Hematopoietic multipotent progenitor cell (in vitro differentiated cells): ENCODE data around the gene PLA2G1B. TPM values are rescaled to one million over a fixed set of nuclear protein-coding genes. Genes with fewer than 3 reads are reported as not detected.

ENCODE experiments used
- DNase-seq, 3 donors: peaks; one replicate each; pipeline ENCODE4 v3.0.0-alpha.2; 2011 to 2015; ENCODE audit warnings: low read depth in 2 of 3, low spot score in 2 of 3
- total RNA-seq: library from RNA; depleted of rRNA; stranded (reverse); fragments of >200 nt; gene quantifications from one replicate; pipeline ENCODE4 v1.2.3, GENCODE V29; 2012

PLA2G1B gene
- 1.3 TPM for total RNA-seq

DNA sequence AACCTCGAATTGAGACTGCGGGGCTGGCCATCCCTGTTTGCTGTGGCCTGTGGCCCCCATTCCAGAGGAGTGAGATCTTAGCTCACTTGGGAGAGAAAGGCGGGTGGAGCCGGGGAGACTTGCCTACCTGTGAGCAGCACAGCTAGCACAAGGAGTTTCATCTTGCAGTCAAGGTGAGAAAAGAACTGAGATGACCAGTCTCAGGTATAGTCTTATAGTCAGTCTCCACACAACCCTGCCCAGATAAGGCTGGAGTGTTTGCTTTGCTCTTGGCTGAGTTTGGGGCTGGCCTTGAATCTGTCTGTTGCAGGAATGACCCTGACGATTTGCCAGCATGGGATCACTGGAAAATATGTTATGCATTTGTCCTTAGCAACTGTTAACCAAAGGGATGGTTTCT, at the start of gene PLA2G1B:
Gene PLA2G1B (minus strand): TSS at position 187 of the 400 bp plus-strand sequence. CDS start 26 bp downstream, at position 161.
- no peak for DNase-seq

DNA sequence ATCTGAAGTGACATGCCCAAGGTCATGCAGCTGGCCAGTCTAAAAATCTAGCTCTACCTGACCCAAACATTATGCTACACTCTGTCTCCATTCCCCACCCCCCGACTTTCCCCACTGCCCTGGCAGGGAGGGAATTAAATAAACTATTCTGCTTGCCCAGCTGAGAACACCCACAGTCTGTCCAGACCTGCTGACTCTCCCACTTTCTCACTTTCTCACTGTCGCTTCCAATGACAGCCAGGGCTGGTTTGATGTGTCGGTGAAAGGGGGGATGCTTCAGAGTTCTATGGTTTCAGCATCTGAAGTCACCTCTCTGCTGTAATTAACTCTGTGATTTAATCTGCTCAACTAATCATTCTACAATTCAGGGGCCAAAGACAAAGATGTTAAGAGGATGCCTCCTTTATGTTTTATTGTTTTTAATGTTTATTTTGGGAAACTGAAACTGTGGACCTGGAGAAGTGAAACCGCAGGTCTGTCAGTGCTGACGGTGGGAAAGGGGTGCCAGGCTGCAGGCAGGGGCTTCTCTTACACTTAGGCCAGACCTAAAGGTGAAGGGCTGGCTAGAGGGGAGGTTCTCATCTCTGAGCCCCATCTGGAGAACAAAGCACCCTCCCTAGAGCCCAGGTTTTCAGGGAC, 49.5 kb upstream of the PLA2G1B start:
- DNase-seq = no peak

DNA sequence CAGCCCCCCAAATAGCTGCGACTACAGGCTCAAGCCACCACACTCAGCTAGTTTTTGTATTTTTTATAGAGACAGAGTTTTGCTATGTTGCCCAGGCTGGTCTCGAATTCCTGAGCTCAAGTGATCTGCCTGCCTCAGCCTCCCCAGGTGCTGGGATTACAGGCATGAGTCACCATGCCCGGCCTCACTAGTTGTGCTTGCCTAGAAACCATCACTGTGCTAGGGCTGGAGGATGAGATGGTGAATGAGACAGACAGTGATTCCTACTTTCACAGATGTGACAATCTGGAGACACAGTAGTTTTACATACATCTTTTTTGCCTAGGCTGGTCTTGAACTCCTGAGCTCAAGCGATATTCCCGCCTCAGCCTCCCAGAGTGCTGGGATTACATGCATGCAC, 48.8 kb upstream of the PLA2G1B start:
- DNase-seq = no peak

DNA sequence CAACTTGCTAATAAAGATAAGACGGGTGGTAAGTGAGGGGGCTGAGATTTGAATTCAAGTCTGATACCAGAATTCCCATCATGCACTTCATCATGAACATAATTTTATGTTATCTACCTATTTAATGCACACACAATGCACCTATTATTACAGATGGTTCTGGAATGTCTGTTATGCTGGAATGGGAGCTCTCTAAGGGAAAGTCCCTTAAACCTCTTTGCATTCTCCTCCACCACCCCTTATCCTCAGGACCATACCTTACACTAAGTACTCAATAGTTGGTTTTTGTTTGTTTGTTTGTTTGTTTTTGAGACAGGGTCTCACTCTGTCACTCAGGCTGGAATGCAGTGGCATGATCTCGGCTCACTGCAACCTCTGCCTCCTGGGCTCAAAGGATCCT, 48.4 kb upstream of the PLA2G1B start:
- no peak for DNase-seq

DNA sequence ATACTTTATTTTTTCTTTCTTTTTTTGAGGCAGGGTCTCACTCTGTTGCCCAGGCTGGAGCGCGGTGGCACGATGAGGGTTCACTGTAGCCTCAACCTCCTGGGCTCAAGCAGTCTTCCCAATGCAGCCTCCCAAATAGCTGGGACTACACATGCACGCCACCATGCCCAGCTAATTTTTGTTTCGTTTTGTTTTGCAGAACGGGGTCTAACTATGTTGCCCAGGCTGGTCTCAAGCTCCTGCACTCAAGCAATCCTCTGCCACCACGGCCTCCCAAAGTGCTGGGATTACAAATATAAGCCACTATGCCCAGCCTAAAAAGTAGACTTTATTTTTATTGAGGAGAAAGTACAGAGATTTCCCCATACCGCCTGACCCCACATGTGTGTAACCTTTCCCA, 46.1 kb upstream of the PLA2G1B start:
- DNase-seq = no peak

DNA sequence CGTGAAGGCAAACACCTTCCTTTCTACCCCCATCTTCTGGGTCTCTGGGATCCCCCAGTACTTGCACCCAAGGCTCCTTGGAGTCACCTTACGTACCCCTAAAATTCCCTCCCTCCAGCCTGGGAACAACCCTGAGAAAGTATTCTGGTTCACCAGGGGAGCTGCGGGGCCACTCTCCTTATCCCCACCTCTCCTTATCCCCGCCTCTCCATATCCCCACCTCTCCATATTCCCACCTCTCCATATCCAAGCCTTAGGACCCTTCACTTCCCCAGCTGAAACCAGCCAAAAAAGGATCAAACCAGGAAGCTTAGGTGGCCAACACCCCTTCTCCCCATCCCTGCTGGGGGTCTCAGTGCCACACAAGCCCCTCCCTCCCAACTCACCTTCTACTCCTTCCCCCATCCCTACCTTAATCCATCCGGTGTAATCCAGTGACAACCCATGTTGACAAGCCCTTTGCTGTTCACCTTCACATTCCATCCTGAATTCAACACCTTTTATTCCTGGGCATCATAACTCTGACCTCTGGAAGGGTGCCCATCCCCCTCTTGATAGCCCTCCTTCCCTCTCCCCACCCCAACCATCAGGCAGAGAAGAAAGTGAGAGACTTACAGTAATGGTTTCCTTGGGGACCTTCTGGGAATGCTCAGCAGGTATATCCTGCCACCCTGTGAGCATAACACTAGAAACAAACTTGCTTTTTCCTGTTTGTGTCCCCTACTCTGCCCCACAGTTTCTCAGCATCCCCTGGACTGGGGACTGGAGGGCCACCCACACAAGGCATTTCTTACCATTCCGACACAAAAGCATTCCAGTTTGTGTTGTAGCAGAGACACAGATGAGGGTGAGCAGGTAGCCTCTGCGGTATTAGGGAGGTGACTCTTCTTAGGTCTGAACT, 43.0 kb upstream of the PLA2G1B start:
- DNase-seq = no peak

DNA sequence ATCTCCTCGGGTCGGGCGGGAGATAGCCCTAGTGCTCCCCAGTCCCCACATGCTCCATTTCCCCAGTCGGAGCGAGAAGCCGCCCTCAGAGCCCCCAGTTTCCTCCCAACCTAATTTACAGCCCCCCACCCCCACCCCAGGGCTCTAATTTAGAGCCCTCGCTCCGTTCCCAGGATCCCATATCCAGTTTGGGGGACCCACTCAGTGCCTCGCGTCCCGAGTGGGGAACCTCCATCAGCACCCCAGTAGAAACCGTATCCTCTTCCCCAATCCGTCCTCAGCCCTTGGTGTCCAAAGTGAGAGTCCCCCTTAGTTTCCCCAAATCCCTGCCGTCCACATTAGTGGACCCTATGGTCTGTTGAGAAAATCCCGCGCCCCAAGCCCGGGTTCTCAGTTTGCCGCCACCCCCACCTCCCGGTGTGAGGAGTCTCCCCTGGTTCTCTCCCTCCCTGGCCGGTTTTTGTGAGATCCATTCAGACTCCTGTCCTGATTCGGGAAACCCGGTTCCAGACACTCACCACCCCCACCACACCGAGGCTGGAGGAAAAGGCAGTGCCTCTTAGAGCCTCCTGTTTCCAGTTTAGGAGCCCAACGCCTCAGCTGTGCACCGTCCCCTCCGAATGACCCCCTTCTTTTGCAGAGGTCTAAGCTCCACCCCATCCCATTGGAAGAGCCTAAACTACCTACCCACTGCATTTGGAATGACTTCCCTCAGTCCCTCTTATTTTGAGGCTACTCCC, 42.2 kb upstream of the PLA2G1B start:
- DNase-seq = no peak

DNA sequence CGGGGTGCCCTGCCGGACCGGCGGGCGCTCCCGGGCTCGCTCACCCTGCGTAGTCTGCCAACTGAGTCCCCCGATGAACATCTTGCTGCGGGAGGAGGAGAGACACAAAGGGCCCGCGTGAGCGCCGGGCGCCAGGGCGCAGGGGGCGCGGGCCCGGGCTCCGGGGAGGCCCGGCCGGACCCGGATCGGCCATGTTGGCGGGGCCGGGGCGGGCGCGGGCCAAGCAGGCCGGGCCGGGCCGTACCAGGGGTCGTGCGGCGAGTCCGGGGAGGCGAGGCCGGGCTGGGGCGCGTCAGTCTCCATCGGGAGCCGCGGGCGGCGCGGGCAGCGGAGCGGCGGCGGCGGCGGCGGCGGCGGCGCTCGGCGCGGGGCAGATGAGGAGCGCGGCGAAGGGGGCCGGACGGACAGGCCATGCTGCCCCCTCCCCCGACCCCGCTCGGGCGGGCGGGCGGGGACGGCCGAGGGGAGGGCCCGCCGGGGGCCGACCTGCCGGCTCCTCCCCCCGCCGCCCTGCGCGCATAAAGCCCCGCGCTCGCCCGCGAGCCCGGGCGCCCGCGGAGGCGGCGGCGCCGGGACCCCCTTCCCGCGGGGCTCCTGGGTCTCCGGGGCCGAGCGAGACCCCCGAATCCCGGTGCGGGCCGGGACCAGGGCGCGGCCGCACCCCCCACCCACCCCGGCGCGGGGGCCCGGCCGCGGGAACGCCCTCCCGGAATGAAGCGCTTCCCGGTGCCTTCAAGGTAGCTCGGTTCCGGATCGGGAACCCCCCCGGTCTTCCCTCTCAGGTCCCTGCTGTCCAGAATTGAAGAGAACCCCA, 41.4 kb upstream of the PLA2G1B start, which contains the start of gene MSI1:
Gene MSI1 (minus strand): TSS at position 376 of the 814 bp plus-strand sequence. CDS start 73 bp downstream, at position 303.
- no peak for DNase-seq

DNA sequence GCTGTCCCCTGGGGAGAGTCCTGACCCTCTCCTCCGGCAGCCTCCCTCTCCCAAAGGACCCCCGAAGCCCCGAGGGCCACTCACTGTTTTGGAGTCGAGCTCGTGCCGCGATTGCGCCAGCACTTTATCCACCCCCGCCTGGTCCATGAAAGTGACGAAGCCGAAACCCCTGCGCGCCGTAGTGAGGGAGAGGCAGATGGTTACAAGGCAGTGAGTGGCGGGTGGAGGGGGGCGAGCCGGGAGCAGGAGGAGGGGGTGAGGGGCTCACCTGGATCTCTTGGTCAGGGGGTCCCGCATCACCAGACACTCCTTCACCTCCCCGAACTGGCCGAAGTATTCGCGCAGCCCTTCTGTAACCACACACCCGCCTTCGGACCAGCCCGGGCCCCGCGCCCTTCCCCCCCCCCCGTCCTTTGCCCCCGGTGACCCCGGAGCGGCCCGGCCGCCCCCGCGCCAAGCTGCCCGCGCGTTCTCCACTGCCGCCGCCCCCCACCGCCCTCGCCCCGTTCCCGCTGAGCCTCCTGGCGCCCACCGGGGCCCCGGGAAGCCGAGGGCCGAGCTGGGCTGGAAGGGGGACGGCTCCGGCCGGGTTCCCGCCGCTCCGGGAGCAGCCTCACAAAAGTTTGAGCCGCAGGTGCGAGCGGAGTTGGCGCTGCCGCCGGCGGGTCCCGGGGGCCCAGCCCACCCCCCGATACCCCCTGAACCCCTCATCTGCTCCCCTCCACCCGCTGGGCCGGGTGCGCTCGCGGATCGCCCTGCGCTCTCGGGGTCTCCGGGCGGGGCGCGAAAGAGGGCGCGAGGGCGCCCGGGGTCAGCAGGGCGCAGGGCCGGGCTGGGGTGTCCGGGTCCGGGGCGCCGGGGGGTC, 40.6 kb upstream of the PLA2G1B start:
- peak in 1 of 3 donors; percentile 29 for DNase-seq

DNA sequence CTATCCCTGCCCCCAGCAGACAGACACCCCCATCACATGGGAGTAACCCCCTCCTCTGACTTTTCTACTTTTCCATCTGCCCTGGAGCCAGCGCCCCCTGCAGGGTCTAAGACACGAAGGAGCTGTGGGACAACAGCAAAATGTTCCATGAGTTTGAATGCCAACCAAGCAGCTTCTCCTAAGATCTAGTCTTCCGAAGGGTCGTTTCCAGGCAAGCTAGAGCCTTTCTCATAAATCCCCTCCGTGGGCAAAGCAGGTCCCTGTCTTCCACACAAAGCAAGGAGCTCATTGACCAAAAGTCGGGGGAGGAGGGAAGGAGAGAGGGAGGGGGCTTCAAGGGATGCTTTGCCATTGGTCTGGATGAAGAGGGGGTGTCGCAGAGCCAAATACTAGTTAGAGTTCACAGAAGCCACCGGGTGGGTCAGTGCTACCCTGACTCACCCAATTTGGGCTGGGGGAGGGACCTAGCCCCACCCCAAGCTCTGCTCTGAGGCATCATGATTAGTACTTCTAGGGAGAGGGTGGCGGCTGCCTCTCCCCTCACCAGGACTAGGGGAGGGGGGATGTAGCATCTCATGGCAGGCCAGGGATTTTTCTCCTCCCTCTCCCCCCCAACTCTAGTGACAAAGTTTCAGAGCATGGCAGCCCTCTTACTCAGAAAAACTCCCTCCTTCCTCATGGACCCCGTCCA, 39.8 kb upstream of the PLA2G1B start:
- DNase-seq = peak in 1 of 3 donors; percentile 48

DNA sequence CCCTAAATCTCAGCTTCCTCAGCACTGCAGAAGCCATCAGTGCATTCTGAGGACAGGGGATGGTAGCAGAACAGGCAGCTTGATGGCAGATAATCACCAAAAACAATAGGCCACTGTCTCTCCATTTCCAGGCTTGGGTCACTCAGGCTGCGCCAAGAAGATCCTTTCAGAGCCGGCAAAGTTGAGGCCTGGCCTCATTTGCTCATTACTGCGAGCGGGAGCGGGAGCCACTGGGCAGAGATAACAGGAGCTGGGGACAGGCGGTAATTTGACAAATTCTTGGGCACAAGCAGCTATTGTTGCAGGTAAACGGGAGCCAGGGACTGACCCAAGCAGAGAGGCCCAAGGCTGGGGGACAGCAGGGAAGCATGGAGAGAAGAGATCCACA, 39.3 kb upstream of the PLA2G1B start:
- DNase-seq = no peak

DNA sequence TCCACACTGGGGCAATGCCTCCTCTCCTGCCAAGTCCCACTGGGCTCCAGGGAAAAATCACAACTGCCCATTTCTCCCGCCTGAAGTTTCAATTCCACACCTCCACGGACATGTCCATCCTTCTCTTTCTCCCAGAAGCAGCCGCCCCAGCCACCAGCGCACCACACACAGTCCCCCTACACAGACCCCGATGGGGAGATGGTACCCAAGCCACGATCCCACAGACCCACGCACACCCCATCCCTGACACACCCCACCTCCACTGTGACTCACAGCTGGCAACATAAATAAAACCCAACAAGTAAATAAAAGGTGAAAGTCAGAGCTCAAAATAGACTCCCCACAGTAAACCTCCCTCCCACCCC, 38.7 kb upstream of the PLA2G1B start:
- DNase-seq = no peak

DNA sequence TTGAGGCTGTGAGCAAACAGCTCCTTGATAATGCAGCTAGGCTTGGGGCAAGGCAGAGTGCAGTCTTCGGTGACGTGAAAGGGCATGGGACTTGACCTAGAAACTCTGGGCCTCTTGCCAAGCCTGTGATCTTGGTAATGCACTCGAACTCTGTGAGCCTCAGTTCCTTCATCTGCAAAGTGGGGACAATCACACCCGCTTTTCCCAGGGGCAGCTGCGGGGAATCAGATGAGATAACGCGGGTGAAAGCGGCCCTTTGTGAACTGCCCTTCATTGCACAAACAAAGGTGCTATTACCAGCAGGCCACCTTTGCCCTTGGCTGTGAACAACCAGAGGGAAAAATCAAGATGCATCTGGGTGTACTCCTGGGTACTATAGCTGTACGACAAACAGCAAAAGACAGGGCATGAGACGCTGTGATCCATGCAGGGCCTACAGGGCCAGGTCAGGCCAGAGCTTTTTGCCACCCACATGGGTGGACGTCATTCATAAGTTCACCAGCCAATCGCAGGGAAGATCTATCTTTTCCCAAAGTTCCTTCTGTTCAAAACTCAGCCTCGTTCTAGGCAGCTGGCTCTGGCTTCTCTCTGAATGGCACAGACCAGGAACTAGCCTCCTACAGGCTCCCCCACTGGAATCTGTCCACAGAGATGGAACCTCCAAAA, 38.2 kb upstream of the PLA2G1B start:
- no peak for DNase-seq

DNA sequence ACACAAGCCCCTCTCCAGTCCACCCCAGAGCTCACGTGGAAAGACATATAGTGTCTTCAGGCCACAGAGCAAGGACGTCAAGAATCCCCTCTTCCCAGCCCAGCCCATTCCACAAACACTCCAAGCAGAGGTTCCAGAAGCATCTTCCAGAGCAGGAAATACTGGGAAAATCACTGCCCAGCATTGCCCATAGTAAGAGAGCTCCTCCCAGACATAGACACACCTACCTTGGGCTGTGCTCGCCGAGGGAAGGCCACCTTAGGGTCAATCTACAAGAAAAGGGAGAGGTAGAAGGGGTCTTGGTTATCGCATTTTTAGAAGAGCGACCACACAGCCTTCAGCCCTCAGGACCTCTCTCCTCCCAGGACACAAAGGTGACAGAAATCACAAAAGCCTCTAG, 36.9 kb upstream of the PLA2G1B start:
- no peak for DNase-seq

DNA sequence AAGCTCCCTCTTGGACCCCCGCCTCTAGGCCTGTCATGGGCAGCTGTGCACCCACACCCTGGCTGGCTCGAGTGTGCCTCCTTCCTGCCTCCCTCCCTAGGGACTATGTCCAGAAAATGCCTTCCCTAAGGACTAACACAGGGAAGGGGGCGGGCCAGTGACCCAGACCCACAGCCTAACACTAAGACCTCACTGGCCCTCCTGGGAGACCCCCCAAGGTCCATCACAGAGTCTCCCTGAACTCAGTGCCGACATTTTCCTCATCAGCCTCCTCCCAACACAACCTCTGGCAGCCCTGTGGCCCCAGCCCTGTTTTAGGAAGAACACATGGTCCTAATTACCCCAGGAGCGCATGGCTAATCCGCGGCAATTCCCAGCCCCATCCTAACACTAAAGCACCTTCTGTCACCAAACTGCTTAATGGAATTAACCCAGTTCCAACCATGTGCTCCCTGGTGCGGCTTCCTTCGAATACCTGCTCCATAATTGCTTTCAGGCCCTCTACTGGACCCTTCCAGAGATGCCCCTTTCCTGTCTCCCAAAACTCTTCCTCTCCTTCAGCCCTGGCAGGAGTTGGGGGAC, 35.8 kb upstream of the PLA2G1B start:
- DNase-seq = no peak

DNA sequence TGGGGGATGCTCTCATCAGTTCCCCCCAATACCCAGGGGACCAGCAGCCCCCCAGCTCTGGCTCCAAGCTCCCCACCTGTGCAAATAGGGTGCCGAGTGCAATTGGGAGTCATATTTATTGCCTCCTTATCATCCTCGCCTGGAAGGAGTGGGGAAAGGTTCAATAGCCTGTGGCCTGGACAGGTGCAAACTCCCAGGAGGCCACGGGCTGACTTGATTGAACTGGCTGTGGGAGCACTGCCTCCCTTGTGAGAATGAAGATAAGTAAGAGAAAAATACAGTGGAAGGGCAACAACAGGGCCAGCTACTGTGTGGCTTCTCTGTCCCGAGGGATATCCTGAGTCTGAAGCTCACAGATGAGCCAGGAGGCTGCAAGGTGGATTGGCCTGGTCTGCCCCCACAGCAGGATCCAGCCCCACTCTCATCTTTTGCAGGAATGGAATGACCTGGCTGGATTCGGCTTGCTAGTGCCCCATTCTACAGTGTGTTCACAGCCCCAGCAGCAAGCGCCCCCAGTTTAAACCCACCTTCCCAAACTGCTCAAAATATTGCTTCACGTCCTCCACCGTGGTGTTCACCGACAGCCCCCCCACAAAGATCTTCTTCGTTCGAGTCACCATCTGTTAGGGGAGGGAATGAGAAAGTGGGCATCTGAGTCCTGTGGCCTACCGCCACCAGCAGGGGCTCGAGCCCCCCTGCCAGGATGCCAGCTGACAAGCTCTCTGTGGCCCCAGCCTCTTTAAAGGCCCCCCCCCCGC, 35.1 kb upstream of the PLA2G1B start:
- no peak for DNase-seq

DNA sequence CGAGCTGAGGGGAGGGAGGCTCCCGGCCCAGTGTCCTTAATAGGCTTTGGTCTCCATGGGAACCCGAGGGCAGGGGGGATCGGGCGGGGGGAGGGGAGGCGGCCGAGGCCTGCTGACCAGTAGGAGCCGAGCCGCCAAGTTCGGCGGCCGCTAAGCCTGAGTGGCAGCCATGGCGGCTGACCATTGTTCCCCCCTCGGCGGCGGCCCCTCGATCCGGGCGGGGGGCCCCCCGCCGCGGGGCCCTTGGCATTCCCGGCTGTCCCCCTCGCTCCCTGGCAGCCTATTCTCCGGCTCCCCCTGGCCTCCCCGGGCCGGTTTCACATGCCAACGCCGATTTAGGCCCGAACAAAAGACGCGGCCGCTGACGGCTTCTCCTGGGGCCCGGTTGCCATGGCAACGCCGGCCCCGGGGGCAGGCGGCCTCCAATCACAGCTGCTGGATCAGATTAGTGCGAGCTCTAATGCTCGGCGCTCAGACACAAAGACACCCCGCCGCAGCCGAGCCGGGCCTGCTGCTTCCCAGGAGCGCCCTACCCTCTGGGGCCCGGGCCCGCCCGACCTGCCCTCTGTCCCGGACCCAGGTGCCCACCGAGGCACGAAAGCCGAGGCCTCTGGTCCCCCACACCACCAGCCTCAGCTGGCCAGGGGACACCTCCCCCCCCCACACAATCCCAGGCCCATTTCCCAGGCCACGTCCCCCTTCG, 34.1 kb upstream of the PLA2G1B start:
- DNase-seq = peak in 2 of 3 donors; percentile 70 to 80
